ENCODE results near the gene MMP17. TPM values are rescaled to one million over a fixed set of nuclear protein-coding genes. Genes with fewer than 3 reads are reported as not detected.

Gene MMP17
- total RNA-seq, 2 donors from 2014 or later: 1.3 to 1.9 TPM

DNA sequence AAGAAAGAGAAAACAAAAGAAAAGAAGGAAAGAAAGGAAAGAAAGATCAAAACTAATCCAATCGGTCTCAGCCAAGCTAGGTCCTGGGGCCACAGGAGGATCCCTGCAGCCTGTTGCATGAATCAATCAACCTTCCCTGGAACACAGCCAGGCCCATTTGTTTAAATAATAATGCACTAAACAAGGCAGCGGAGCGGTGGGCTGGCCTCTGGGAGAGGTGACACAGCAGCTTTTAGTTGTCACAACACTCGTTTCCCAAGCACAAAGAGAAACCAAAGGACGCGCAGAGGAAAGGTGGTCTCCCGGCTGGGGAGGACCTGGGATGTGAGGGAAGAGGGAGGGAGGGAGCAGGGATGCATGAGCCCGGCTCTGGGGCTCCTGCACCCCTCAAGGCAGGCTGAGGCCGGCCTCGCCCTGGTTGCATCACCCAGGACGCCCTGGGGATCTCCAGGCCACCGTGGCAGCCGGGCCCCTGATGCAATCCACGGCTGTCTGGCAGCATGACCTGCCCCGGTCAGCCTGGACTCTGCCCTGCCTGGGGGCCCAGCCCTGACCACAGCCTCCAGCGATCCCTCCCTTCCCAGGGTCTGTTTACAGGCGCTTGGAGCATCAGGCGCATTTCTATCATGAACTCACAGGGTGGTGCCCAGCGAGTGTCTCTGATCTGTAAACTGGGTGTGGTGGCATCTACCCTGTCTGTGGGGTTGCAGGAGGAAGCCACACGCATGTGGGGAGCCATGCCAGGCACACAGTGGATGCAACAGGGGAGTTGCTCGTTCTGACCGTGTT lies 32.5 kb downstream of the MMP17 start:
- no peaks in the 10 kb centered on the region for H3K9me3 ChIP-seq
- H3K27me3 ChIP-seq: peaks cover under 1% of the 10 kb centered on the region
- no peaks in the 10 kb centered on the region for H3K4me1 ChIP-seq
- intact Hi-C loops (cut with DNase I): no loop called here
- H3K27ac ChIP-seq: no peak overlapping the region
- no peaks in the 10 kb centered on the region for H3K36me3 ChIP-seq
- H3K9ac ChIP-seq (ENCODE audit: low read depth in 2 of 2, low read length in 2 of 2): no peak overlapping the region
- TF ChIP-seq, protein P1, sequence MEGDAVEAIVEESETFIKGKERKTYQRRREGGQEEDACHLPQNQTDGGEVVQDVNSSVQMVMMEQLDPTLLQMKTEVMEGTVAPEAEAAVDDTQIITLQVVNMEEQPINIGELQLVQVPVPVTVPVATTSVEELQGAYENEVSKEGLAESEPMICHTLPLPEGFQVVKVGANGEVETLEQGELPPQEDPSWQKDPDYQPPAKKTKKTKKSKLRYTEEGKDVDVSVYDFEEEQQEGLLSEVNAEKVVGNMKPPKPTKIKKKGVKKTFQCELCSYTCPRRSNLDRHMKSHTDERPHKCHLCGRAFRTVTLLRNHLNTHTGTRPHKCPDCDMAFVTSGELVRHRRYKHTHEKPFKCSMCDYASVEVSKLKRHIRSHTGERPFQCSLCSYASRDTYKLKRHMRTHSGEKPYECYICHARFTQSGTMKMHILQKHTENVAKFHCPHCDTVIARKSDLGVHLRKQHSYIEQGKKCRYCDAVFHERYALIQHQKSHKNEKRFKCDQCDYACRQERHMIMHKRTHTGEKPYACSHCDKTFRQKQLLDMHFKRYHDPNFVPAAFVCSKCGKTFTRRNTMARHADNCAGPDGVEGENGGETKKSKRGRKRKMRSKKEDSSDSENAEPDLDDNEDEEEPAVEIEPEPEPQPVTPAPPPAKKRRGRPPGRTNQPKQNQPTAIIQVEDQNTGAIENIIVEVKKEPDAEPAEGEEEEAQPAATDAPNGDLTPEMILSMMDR (IDR thresholded peaks at IDR 0.05): no peak
- peak overlapping the region; percentile 19 for H3K4me3 ChIP-seq
- peak; percentile 26 for DNase-seq

DNA sequence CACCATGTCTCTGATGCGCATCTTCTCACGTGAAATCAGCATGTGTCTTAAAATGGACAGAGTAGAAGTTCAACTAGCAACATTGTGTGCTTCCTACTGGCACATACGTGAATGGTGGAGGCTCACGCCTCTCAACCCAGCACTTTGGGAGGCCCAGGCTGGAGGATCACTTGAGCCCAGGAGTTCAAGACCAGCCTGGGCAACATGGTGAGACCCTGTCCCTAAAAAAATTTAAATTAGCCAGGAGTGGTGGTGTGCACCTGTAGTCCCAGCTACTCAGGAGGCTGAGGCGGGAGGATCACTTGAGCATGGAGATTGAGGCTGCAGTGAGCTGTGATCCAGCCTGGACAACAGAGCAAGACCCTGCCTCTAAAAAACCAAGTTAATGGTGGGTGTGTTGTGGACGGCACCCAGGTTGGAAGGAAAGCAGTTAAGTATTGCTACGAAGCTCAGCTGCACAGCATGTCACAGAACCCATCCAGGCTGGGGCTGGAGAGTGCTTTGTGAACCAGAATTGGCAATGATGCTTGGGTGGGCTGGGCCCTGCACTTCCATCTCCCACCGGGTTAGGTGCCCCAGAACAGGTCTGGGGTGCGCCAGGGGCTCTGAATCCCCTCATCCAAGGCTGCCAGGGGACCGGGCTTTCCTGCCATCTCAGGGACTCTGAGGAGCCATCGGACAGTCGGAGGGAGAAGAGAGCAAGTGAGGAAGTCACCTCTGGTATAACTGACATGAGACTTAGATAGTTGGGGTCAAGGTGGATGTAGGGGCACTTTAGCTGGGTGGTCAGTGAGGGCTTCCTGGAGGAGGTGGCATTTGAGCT lies 33.3 kb downstream of the MMP17 start:
- H3K27me3 ChIP-seq: no peaks in the 10 kb centered on the region
- no peak overlapping the region for H3K27ac ChIP-seq
- no peak overlapping the region for H3K4me3 ChIP-seq
- H3K9ac ChIP-seq (ENCODE audit: low read depth in 2 of 2, low read length in 2 of 2): no peak overlapping the region
- DNase-seq: no peak
- intact Hi-C loops (cut with DNase I): no loop called here
- H3K4me1 ChIP-seq: no peaks in the 10 kb centered on the region
- TF ChIP-seq, protein P1 (IDR thresholded peaks at IDR 0.05): no peak
- no peaks in the 10 kb centered on the region for H3K9me3 ChIP-seq
- no peaks in the 10 kb centered on the region for H3K36me3 ChIP-seq

DNA sequence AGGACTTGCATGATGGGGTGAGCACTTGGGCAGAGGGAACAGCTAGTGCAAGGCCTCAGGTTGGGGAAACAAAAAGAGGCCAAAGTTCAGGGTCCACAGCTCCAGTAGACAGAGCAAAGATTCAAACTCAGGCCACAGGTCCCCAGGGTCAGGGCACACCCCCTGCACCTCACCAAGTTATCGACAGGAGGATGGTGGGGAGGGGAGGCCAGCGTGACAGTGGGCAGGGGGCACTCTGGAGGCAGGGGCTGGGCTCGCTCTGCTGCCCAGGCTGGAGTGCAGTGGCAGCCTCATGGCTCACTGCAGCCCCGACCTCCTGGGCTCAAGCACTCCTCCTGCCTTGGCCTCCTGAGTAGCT lies 33.9 kb downstream of the MMP17 start:
- DNase-seq: no peak
- Histone ChIP-seq H3K27ac (no peak overlapping the region), H3K9ac (ENCODE audit: low read depth in 2 of 2, low read length in 2 of 2) (no peak overlapping the region), H3K4me1 (no peaks in the 10 kb centered on the region), H3K27me3 (no peaks in the 10 kb centered on the region), H3K9me3 (no peaks in the 10 kb centered on the region), H3K36me3 (no peaks in the 10 kb centered on the region), H3K4me3 (no peak overlapping the region)
- TF ChIP-seq, protein P1 (IDR thresholded peaks at IDR 0.05): no peak
- intact Hi-C loops (cut with DNase I): no loop called here

DNA sequence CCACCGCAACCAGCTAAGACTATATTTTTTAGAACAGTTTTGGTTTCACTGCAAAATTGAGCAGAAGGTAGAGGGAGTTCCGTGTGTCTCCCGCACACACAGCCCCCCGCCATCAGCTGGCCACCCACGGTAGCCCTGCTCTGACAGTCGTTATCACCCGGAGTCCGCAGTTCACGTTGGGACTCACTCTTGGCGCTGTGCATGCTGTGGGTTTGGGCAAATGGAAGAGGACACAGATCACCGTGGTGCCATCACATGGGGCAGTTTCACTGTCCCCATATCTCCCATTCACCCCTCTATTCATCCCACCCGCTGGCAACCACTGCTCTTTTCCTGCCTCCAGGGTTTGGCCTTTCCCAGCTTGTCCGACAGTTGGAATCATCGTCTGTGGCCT lies 34.4 kb downstream of the MMP17 start:
- Histone ChIP-seq H3K36me3 (no peaks in the 10 kb centered on the region), H3K4me1 (no peaks in the 10 kb centered on the region), H3K9ac (ENCODE audit: low read depth in 2 of 2, low read length in 2 of 2) (no peak overlapping the region), H3K4me3 (no peak overlapping the region), H3K27me3 (no peaks in the 10 kb centered on the region), H3K27ac (no peak overlapping the region), H3K9me3 (no peaks in the 10 kb centered on the region)
- no peak for DNase-seq
- intact Hi-C loops (cut with DNase I): no loop called here
- TF ChIP-seq, protein P1 (IDR thresholded peaks at IDR 0.05): no peak

DNA sequence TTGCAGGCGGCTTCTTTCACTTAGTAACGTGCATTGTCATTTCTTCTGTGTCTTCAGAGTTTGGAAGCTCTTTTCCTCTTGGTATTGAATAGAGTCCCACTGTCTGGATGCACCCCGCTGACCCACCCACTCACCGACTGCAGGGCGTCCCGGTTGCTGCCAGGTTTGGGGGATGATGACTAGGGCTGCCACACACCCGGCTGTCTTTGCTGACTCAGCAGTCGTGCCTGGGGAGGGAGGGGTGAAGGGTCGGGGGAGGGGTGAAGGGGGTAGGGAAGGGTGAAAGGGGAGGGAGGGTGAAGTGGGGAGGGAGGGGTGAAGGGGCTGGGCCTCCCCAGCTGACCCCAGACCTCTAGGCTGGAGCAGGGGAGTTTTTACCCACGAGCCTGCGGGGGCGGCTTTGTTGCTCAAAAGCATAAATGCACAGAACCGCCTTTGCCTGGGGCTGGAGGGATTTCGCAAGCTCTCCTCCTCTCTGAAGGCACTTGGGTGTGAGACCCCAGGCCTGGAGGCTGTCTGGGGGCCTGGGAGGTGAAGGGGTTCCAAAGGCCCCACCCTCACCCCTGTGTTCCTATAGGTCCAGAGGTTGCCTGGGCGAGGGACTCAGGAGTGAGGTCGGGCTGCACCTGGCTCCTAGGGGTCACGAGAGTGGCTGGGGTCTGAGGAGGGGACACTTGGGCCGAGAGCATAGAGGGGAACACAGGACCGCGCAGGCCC lies 35.0 kb downstream of the MMP17 start:
- H3K9ac ChIP-seq (ENCODE audit: low read depth in 2 of 2, low read length in 2 of 2): no peak overlapping the region

More for the DNA sequence above, 35.0 kb downstream of the MMP17 start:
- no peaks in the 10 kb centered on the region for H3K27me3 ChIP-seq
- TF ChIP-seq, protein P1 (IDR thresholded peaks at IDR 0.05): no peak
- no peaks in the 10 kb centered on the region for H3K9me3 ChIP-seq
- no peak overlapping the region for H3K27ac ChIP-seq
- no peak overlapping the region for H3K4me3 ChIP-seq
- H3K36me3 ChIP-seq: no peaks in the 10 kb centered on the region
- no peak for DNase-seq
- H3K4me1 ChIP-seq: no peaks in the 10 kb centered on the region
- intact Hi-C loops (cut with DNase I): no loop called here

Data from colonic mucosa (tissue), 4 donors.